Heart left ventricle (tissue), 16 donors: ENCODE measurements around the gene NECAP2. TPM values are rescaled to one million over a fixed set of nuclear protein-coding genes. Genes with fewer than 3 reads are reported as not detected.
"Not testable (repeated sequence)": the region's sequence is repeated elsewhere in the genome, so short reads cannot be mapped to it uniquely, and the experiment has no call there.

Experiments
- ATAC-seq, 4 donors: fragments of 200-7000 bp; cut with Tn5 transposase; one replicate each; pipeline ENCODE4 v1.9.1; 2020 to 2022; ENCODE audit warnings: moderate library complexity in 4 of 4, mild to moderate bottlenecking in 3 of 4, moderate number of reproducible peaks in 1 of 4
- DNase-seq, 5 donors: peaks; one replicate each; pipeline ENCODE4 v3.0.0-alpha.2; 2020
- H3K27ac ChIP-seq, 12 donors: fragments of 200-600 bp; sonication (generic) in 4 of 12; one replicate each; pipeline versions ENCODE4 v1.5.0 to v1.8.0; 2016 to 2022; ENCODE audit warnings: mild to moderate bottlenecking in 2 of 12
- H3K27me3 ChIP-seq, 9 donors: fragments of 200-600 bp; sonication (generic) in 2 of 9; one replicate each; pipeline versions ENCODE4 v1.5.1 to v1.8.0; 2016 to 2022; ENCODE audit warnings: mild to moderate bottlenecking in 3 of 9
- H3K36me3 ChIP-seq, 9 donors: fragments of 200-600 bp; sonication (generic) in 2 of 9; one replicate each; pipeline versions ENCODE4 v1.5.0 to v1.8.0; 2018 to 2022; ENCODE audit warnings: mild to moderate bottlenecking in 2 of 9
- H3K4me1 ChIP-seq, 12 donors: fragments of 200-600 bp; sonication (generic) in 4 of 12; one replicate each; pipeline versions ENCODE4 v1.5.0 to v1.8.0; 2016 to 2022; ENCODE audit warnings: mild to moderate bottlenecking in 3 of 12
- H3K4me3 ChIP-seq, 12 donors: fragments of 200-600 bp; sonication (generic) in 4 of 12; one replicate each; pipeline versions ENCODE4 v1.5.0 to v1.8.0; 2017 to 2022; ENCODE audit warnings: mild to moderate bottlenecking in 9 of 12, moderate library complexity in 4 of 12
- H3K9me3 ChIP-seq, 12 donors: fragments of 200-600 bp; sonication (generic) in 4 of 12; one replicate each; pipeline versions ENCODE4 v1.5.0 to v1.8.0; 2016 to 2022; ENCODE audit warnings: mild to moderate bottlenecking in 1 of 12
- CTCF ChIP-seq, 12 donors: fragments of 200-600 bp; sonication (generic) in 4 of 12; IDR thresholded peaks; one replicate each; pipeline versions ENCODE4 v1.5.0 to v1.8.0; 2018 to 2022; ENCODE audit warnings: antibody characterized with exemption in 12 of 12, mild to moderate bottlenecking in 5 of 12
- POLR2A ChIP-seq, 2 donors: fragments of 450-650 bp; IDR thresholded peaks; one replicate each; pipeline ENCODE4 v1.6.1; 2017; ENCODE audit warnings: antibody characterized with exemption in 2 of 2, mild to moderate bottlenecking in 2 of 2, moderate library complexity in 2 of 2
- WGBS, 4 donors: extraction: QIAGEN DNeasy Blood & Tissue Kit in 2 of 4; methylation state at CpG; one replicate each; pipeline versions ENCODE4 v1.1.5 to v1.1.7; 2013 to 2018; 5-methylcytosine and 5-hydroxymethylcytosine counted together
- intact Hi-C, 10 donors: fragments of 100-400 bp; cut with DNase I; formaldehyde crosslinking; loops; one replicate each; pipeline versions ENCODE4 v1.11.1 to v1.14.2; 2022
- polyA plus RNA-seq, 2 donors: library from polyadenylated mRNA; stranded (reverse); fragments of 200-250 nt; gene quantifications; one replicate each; pipeline ENCODE4 v1.2.3, GENCODE V29; 2013
- total RNA-seq, 9 donors: library from RNA; depleted of rRNA in 2 of 9; stranded (reverse); fragments of >200 nt in 2 of 9; fragmentation: NEBNext Ultra II Directional in 3 of 9; extraction: Animal tissue kit (Norgen Biotek cat#: 25700) in 3 of 9; gene quantifications; one replicate each; pipeline versions ENCODE4 v1.1.0 to v1.2.4, GENCODE V29; 2016 to 2023
- donor health status: ischemic (EF 13 %, LVEDD 7.1; RV severe dilation, severe dysfunction).
- donor health status: healthy with polysubstance abuse.
- donor health status: DM: no; HTN: yes; CAD: no.
- donor health status: DM: no; HTN: no; CAD: no.
- donor health status: ischemic (EF 25% LVEDD 6.9; RV normal size, moderate dysfunction).
- donor health status: ischemic (EF 25% LVEDD 5.7; RV mildly dilated, moderate dysfunction).
- donor health status: healthy.
- donor health status: DM: yes; HTN: yes; CAD: no.
- donor health status: ischemic (EF 35%, LVEDD 5.7; RV mildly dilated, moderate dysfunction).
- donor health status: nonischemic (EF 11% LVEDD 7.7; RV severe dilation, severe dysfunction).
- donor health status: DM: yes; HTN: yes; CAD: no.
- donor health status: PGD.
- donor health status: ischemic (EF 29% LVEDD 5.4; RV normal size, mild dysfunction).
- donor health status: nonischemic (EF 23%, LVEDD 6.1; RV moderate dilation, normal function).

NECAP2 gene
- total and polyA plus RNA-seq, 11 donors = 10.7 to 53.0 (median 12.1) TPM

DNA sequence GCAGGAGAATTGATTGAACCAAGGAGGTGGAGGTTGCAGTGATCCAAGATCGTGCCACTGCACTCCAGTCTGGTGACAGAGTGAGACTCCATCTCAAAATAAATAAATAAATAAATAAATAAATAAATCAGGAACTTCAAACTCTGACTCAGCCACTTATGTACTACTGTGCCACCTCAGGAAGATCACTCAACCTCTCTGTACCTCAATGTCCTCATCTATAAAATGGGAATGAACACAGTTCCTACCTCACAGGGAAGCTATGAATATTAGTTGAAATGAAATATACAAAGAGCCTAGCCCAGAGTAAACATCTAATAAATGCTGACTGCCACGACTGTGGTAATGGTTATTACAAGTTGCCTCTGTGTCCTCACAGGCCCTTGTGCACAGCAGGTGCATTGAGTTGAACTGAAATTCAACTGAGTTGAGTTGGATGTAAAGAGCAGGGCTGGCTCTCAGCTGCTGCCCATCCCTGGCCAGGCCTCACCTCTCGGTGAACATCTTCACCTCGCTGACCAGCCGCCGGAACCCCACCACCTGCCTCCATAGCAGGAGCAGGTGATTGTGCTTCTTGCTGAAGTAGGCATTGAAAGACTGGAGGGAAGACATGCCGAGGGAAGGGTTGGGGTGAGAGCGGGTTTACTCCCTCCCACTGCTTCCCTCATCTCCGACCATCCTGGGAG, 48.8 kb downstream of the NECAP2 start:
- H3K4me1 ChIP-seq, H3K9me3 ChIP-seq, H3K27ac ChIP-seq, H3K4me3 ChIP-seq, H3K27me3 ChIP-seq, DNase-seq, ATAC-seq: not testable (repeated sequence)
- H3K36me3 ChIP-seq = peaks cover 0 to 48% (median 37%) of the 10 kb centered on the region in 9 donors
- intact Hi-C loops = loop anchor here in 1 of 10 donors (10.0 kb wide), 1 partner anchor 65 kb away; no protein-coding TSS in a partner anchor
- WGBS, 4 donors = 90 to 95% (median 92%) methylated on average over 9 of the region's 9 CpGs

- intact Hi-C loops = loop anchor here in 3 of 10 donors (10.0 kb wide), 2 partner anchors 46 to 116 kb away; partner anchors contain the start of gene NECAP2 (in 3 of the 3)
- Histone ChIP-seq H3K27ac (no peak overlapping the region), H3K4me1 (no peaks in the 10 kb centered on the region), H3K9me3 (no peaks in the 10 kb centered on the region), H3K4me3 (no peak overlapping the region), H3K27me3 (no peaks in the 10 kb centered on the region), H3K36me3 (peaks cover 0 to 29% (median 19%) of the 10 kb centered on the region in 9 donors)
- no peak for DNase-seq
- TF ChIP-seq POLR2A (IDR thresholded peaks at IDR 0.05) (no peak), CTCF (IDR thresholded peaks at IDR 0.05) (no peak)
- 84 to 91% (median 85%) methylated on average over 9 of the region's 9 CpGs for WGBS, 4 donors
- ATAC-seq = no peak
These were observed 50.6 kb downstream of the NECAP2 start for GRCh38 chr1:16491056-16491675.

GRCh38 chr1:16492937-16493336, 52.4 kb downstream of the NECAP2 start:
- 88 to 91% (median 91%) methylated on average over 7 of the region's 7 CpGs for WGBS, 4 donors
- not testable (repeated sequence) for H3K9me3 ChIP-seq, H3K27ac ChIP-seq, H3K4me3 ChIP-seq, H3K27me3 ChIP-seq, ATAC-seq, H3K4me1 ChIP-seq, DNase-seq
- intact Hi-C loops = loop anchor here in 3 of 10 donors (10.0 kb wide), 2 partner anchors 48 to 118 kb away; partner anchors contain the start of gene NECAP2 (in 3 of the 3)
- peaks cover 0 to 20% (median 9%) of the 10 kb centered on the region in 9 donors for H3K36me3 ChIP-seq

DNA sequence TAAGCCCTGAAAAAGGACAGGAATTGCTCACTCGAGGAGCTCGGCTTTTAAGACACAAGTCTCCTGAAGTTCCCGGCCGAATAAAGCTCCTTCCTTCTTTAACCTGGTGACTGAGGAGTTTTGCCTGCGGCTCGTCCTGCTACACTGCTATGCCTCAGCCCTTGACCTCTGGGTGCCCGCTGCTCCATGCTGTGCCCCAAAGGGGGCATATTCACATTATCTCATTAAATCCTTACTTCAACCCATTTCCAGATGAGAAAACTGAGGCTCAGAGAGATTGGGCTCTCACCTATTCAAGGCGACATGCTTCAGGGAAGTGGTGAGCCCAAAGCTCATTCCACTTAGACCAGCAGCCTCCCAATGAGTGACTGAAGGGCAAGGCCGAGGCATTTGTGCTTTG, 53.2 kb downstream of the NECAP2 start:
- H3K27me3 ChIP-seq, DNase-seq, H3K9me3 ChIP-seq, H3K27ac ChIP-seq, H3K4me3 ChIP-seq, H3K4me1 ChIP-seq, ATAC-seq: not testable (repeated sequence)
- 84 to 96% (median 91%) methylated on average over 8 to 9 of the region's 9 CpGs for WGBS, 4 donors
- peaks cover 0 to 19% (median 9%) of the 10 kb centered on the region in 9 donors for H3K36me3 ChIP-seq
- intact Hi-C loops = loop anchor here in 3 of 10 donors (10.0 kb wide), 2 partner anchors 49 to 119 kb away; partner anchors contain the start of gene NECAP2 (in 3 of the 3)

DNA sequence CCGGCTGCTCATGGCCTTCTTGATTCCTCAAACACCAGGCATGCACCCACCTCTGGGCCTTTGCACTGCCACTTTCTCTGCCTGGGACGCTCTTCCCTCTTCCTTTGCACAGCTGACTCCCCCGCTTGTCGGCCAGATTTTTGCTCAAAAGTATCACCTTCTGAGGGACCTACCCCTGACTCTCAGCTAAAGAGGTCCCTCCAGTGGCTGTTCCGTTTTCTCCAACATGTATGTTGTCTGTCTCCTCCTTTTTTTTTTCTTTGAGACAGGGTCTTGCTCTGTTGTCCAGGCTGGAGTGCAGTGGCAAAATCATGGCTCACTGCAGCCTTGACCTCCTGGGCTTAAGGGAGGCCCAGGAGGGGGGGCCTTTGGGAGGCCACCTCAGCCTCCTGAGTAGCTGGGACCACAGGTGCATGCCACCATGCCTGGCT, 57.0 kb downstream of the NECAP2 start:
- intact Hi-C loops = loop anchor here in 6 of 10 donors (5.0 to 10.0 kb wide), 5 partner anchors 40 to 125 kb away; partner anchors contain the start of gene NECAP2 (in 4 of the 6)
- not testable (repeated sequence) for H3K9me3 ChIP-seq, H3K27me3 ChIP-seq, H3K36me3 ChIP-seq, H3K4me3 ChIP-seq, ATAC-seq, DNase-seq
- WGBS, 4 donors = 82 to 91% (median 86%) methylated on average over 5 of the region's 5 CpGs
- Histone ChIP-seq H3K27ac (peak overlapping the region in 1 of 12 donors; percentile 87), H3K4me1 (peaks cover 0 to 23% (median 7%) of the 10 kb centered on the region in 12 donors)

GRCh38 chr1:16498047-16498446, 57.5 kb downstream of the NECAP2 start:
- Histone ChIP-seq H3K4me1 (peaks cover 0 to 23% (median 7%) of the 10 kb centered on the region in 12 donors), H3K4me3 (peak overlapping the region in 11 of 12 donors; percentile 69 to 94 (median 86)), H3K27ac (peak overlapping the region in 9 of 12 donors; percentile 79 to 90 (median 86))
- not testable (repeated sequence) for H3K36me3 ChIP-seq, ATAC-seq, H3K9me3 ChIP-seq, H3K27me3 ChIP-seq, DNase-seq
- intact Hi-C loops = loop anchor here in 6 of 10 donors (5.0 to 10.0 kb wide), 5 partner anchors 41 to 126 kb away; partner anchors contain the start of gene NECAP2 (in 4 of the 6)
- WGBS, 4 donors = 36 to 42% (median 37%) methylated on average over 9 to 10 of the region's 10 CpGs
